ENCODE data around the gene FLT4. TPM values are rescaled to one million over a fixed set of nuclear protein-coding genes. Genes with fewer than 3 reads are reported as not detected.
A peak's percentile ranks its signal among the peaks of the same experiment; 100 is the strongest.

Gene FLT4
- total and polyA plus RNA-seq, 2 donors (not counting 1 experiment from before 2014, with no cell fraction given) = 0.17 TPM; not detected in 1

- H3K9ac ChIP-seq (ENCODE audit: insufficient read depth, low read length) = no peak overlapping the region
- H3K27ac ChIP-seq (ENCODE audit: insufficient read depth, low read length) = no peak overlapping the region
- TF ChIP-seq EZH2 (IDR thresholded peaks at IDR 0.05; ENCODE audit: low read length, missing control alignments) (no peak), CTCF (conservative IDR thresholded peaks at IDR 0.05 in 1 of 2, IDR thresholded peaks at IDR 0.05 in 1 of 2; ENCODE audit: low read depth in 1 of 2, low read length in 2 of 2) (no peak)
- H3K9me3 ChIP-seq (ENCODE audit: control insufficient read depth, insufficient read depth, low read depth, low read length) = no peaks in the 10 kb centered on the region
- no peak overlapping the region for H2AFZ ChIP-seq (ENCODE audit: low read length)
- no peaks in the 10 kb centered on the region for H3K79me2 ChIP-seq (ENCODE audit: control insufficient read depth, insufficient read depth, low read length)
- H3K36me3 ChIP-seq (ENCODE audit: control insufficient read depth, insufficient read depth, low read length) = no peaks in the 10 kb centered on the region
- H4K20me1 ChIP-seq (ENCODE audit: control insufficient read depth, extremely low read depth, insufficient read depth, low read length) = no peaks in the 10 kb centered on the region
- H3K4me2 ChIP-seq (ENCODE audit: extremely low read depth, insufficient read depth, low read length) = no peak overlapping the region
- H3K27me3 ChIP-seq (ENCODE audit: control insufficient read depth, insufficient read depth, low read length) = peaks cover 17% of the 10 kb centered on the region
- DNase-seq (ENCODE audit: low read depth in 2 of 2) = no peak
- no peaks in the 10 kb centered on the region for H3K4me1 ChIP-seq (ENCODE audit: control insufficient read depth, extremely low read depth, insufficient read depth, low read length)
- H3K4me3 ChIP-seq (replicated peaks in 1 of 4; ENCODE audit: control extremely low read depth in 1 of 4, insufficient read depth in 1 of 4, low read depth in 3 of 4, low read length in 4 of 4) = no peak overlapping the region
These were observed 2.9 kb upstream of the FLT4 start for GRCh38 chr5:180652346-180652745.

- Histone ChIP-seq H4K20me1 (ENCODE audit: control insufficient read depth, extremely low read depth, insufficient read depth, low read length) (no peaks in the 10 kb centered on the region), H3K4me3 (replicated peaks in 1 of 4; ENCODE audit: control extremely low read depth in 1 of 4, insufficient read depth in 1 of 4, low read depth in 3 of 4, low read length in 4 of 4) (peak overlapping the region in 1 of 4 experiments; percentile 7), H2AFZ (ENCODE audit: low read length) (no peak overlapping the region), H3K27ac (ENCODE audit: insufficient read depth, low read length) (no peak overlapping the region), H3K27me3 (ENCODE audit: control insufficient read depth, insufficient read depth, low read length) (peaks cover 17% of the 10 kb centered on the region), H3K9me3 (ENCODE audit: control insufficient read depth, insufficient read depth, low read depth, low read length) (no peaks in the 10 kb centered on the region), H3K4me2 (ENCODE audit: extremely low read depth, insufficient read depth, low read length) (no peak overlapping the region), H3K36me3 (ENCODE audit: control insufficient read depth, insufficient read depth, low read length) (no peaks in the 10 kb centered on the region), H3K9ac (ENCODE audit: insufficient read depth, low read length) (no peak overlapping the region), H3K4me1 (ENCODE audit: control insufficient read depth, extremely low read depth, insufficient read depth, low read length) (no peaks in the 10 kb centered on the region), H3K79me2 (ENCODE audit: control insufficient read depth, insufficient read depth, low read length) (no peaks in the 10 kb centered on the region)
- no peak for TF ChIP-seq CTCF (conservative IDR thresholded peaks at IDR 0.05 in 1 of 2, IDR thresholded peaks at IDR 0.05 in 1 of 2; ENCODE audit: low read depth in 1 of 2, low read length in 2 of 2)
- DNase-seq (ENCODE audit: low read depth in 2 of 2) = no peak
These were observed 623 bp downstream of the FLT4 start for GRCh38 chr5:180648658-180649296.

GRCh38 chr5:180647941-180648500 lies 1.4 kb downstream of the FLT4 start:
- TF ChIP-seq CTCF (conservative IDR thresholded peaks at IDR 0.05 in 1 of 2, IDR thresholded peaks at IDR 0.05 in 1 of 2; ENCODE audit: low read depth in 1 of 2, low read length in 2 of 2) (no peak), EZH2 (IDR thresholded peaks at IDR 0.05; ENCODE audit: low read length, missing control alignments) (no peak)
- H3K79me2 ChIP-seq (ENCODE audit: control insufficient read depth, insufficient read depth, low read length) = no peaks in the 10 kb centered on the region
- no peak overlapping the region for H3K9ac ChIP-seq (ENCODE audit: insufficient read depth, low read length)
- no peak overlapping the region for H3K27ac ChIP-seq (ENCODE audit: insufficient read depth, low read length)
- peaks cover 17% of the 10 kb centered on the region for H3K27me3 ChIP-seq (ENCODE audit: control insufficient read depth, insufficient read depth, low read length)
- DNase-seq (ENCODE audit: low read depth in 2 of 2) = no peak
- H3K36me3 ChIP-seq (ENCODE audit: control insufficient read depth, insufficient read depth, low read length) = no peaks in the 10 kb centered on the region
- no peaks in the 10 kb centered on the region for H3K9me3 ChIP-seq (ENCODE audit: control insufficient read depth, insufficient read depth, low read depth, low read length)
- H3K4me1 ChIP-seq (ENCODE audit: control insufficient read depth, extremely low read depth, insufficient read depth, low read length) = no peaks in the 10 kb centered on the region
- no peak overlapping the region for H2AFZ ChIP-seq (ENCODE audit: low read length)
- H3K4me2 ChIP-seq (ENCODE audit: extremely low read depth, insufficient read depth, low read length) = no peak overlapping the region
- H4K20me1 ChIP-seq (ENCODE audit: control insufficient read depth, extremely low read depth, insufficient read depth, low read length) = no peaks in the 10 kb centered on the region
- H3K4me3 ChIP-seq (replicated peaks in 1 of 4; ENCODE audit: control extremely low read depth in 1 of 4, insufficient read depth in 1 of 4, low read depth in 3 of 4, low read length in 4 of 4) = no peak overlapping the region
